Measurements from ENCODE around the gene SCUBE1.

DNA sequence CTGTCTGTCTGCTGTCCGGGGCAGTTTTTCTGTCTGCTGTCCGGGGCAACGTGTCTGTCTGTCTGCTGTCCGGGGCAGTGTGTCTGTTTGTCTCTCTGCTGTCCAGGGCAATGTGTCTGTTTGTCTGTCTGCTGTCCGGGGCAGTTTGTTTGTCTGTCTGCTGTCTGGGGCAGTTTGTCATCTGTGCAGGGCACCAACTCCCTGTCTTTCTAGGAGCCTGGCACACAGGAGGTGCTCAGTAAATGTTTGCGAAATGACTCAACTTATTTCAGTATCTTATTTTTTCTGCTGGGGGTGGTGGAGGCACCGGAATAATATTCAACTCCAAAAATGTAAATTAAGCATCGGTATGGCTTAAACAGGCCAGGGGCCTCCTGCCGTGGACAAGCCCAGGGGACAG, 144.2 kb downstream of the SCUBE1 start:
- TF ChIP-seq, protein P1, sequence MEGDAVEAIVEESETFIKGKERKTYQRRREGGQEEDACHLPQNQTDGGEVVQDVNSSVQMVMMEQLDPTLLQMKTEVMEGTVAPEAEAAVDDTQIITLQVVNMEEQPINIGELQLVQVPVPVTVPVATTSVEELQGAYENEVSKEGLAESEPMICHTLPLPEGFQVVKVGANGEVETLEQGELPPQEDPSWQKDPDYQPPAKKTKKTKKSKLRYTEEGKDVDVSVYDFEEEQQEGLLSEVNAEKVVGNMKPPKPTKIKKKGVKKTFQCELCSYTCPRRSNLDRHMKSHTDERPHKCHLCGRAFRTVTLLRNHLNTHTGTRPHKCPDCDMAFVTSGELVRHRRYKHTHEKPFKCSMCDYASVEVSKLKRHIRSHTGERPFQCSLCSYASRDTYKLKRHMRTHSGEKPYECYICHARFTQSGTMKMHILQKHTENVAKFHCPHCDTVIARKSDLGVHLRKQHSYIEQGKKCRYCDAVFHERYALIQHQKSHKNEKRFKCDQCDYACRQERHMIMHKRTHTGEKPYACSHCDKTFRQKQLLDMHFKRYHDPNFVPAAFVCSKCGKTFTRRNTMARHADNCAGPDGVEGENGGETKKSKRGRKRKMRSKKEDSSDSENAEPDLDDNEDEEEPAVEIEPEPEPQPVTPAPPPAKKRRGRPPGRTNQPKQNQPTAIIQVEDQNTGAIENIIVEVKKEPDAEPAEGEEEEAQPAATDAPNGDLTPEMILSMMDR (IDR thresholded peaks at IDR 0.05) = no peak
- TF ChIP-seq EP300 (IDR thresholded peaks at IDR 0.05; ENCODE audit: low read depth) (no peak), POLR2AphosphoS5 (IDR thresholded peaks at IDR 0.05) (no peak)
